ENCODE data around the gene PEX7. TPM values are rescaled to one million over a fixed set of nuclear protein-coding genes. Genes with fewer than 3 reads are reported as not detected.

Gene PEX7
- total and polyA plus RNA-seq, 2 experiments from 2014 or later, result 11.8 to 13.5 TPM

DNA sequence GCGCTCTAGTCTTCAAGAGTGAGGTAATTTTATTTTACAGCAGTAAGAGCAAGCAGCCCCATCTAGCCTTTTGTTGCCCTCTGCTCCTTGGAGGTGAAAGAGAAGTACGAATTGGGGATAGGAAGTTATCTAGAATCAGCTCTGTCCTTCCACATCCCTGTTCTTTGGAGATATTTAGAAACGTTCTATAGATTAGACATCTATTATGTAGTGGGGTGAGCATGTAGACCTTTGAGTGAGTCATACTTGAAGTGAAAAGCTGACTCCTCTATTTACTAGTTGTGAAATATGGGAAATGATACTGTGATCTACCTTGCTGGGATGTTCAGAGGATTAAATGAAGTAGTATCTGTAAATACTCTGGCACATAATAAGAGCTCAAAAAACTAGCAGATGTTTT is 63.7 kb downstream of the PEX7 start:
- peaks cover 10% of the 10 kb centered on the region; the same call in 2 of the 3 replicates for H3K4me1 Mint-ChIP-seq
- no peak for ATAC-seq
- no peak overlapping the region for H3K27ac ChIP-seq (ENCODE audit: low read depth)

More for the DNA sequence above, 63.7 kb downstream of the PEX7 start:
- Histone ChIP-seq H3K36me3 (ENCODE audit: insufficient read depth) (no peaks in the 10 kb centered on the region), H4K20me1 (replicated peaks; ENCODE audit: insufficient read depth) (no peaks in the 10 kb centered on the region), H2AFZ (no peak overlapping the region), H3K79me2 (replicated peaks; ENCODE audit: insufficient read depth) (no peaks in the 10 kb centered on the region), H3K4me2 (no peak overlapping the region), H3K4me3 (no peak overlapping the region), H3K9me2 (ENCODE audit: insufficient read depth) (no peaks in the 10 kb centered on the region), H3K4me1 (ENCODE audit: insufficient read depth) (peaks cover 3% of the 10 kb centered on the region; the same call in 1 of the 2 replicates), H3K27me3 (ENCODE audit: insufficient read depth) (no peaks in the 10 kb centered on the region), H3F3A (replicated peaks; ENCODE audit: low read depth) (no peaks in the 10 kb centered on the region)
- Mint-ChIP-seq H3K4me3 (no peak overlapping the region), H3K27ac (no peak overlapping the region), H3K27me3 (ENCODE audit: insufficient read depth, low read depth, poor library complexity) (no peaks in the 10 kb centered on the region), H3K36me3 (ENCODE audit: low read depth) (no peaks in the 10 kb centered on the region), H3K9me3 (no peaks in the 10 kb centered on the region)
- no peak for TF ChIP-seq ZNF331 (CRISPR knock-in tag; IDR thresholded peaks at IDR 0.05; ENCODE audit: low read depth)
- TF ChIP-seq EZH2phosphoT487 (IDR thresholded peaks at IDR 0.05; ENCODE audit: unreplicated experiment), result no peak
- TF ChIP-seq, protein P1, sequence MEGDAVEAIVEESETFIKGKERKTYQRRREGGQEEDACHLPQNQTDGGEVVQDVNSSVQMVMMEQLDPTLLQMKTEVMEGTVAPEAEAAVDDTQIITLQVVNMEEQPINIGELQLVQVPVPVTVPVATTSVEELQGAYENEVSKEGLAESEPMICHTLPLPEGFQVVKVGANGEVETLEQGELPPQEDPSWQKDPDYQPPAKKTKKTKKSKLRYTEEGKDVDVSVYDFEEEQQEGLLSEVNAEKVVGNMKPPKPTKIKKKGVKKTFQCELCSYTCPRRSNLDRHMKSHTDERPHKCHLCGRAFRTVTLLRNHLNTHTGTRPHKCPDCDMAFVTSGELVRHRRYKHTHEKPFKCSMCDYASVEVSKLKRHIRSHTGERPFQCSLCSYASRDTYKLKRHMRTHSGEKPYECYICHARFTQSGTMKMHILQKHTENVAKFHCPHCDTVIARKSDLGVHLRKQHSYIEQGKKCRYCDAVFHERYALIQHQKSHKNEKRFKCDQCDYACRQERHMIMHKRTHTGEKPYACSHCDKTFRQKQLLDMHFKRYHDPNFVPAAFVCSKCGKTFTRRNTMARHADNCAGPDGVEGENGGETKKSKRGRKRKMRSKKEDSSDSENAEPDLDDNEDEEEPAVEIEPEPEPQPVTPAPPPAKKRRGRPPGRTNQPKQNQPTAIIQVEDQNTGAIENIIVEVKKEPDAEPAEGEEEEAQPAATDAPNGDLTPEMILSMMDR (conservative IDR thresholded peaks at IDR 0.05; ENCODE audit: low read depth in 2 of 2), result no peak
- TF ChIP-seq POLR2AphosphoS5 (IDR thresholded peaks at IDR 0.05; ENCODE audit: low read depth), result no peak
- TF ChIP-seq ZNF114 (CRISPR knock-in tag; IDR thresholded peaks at IDR 0.05), result no peak
- no peak for TF ChIP-seq JUNB (IDR thresholded peaks at IDR 0.05; ENCODE audit: unreplicated experiment)
- TF ChIP-seq, protein P2, sequence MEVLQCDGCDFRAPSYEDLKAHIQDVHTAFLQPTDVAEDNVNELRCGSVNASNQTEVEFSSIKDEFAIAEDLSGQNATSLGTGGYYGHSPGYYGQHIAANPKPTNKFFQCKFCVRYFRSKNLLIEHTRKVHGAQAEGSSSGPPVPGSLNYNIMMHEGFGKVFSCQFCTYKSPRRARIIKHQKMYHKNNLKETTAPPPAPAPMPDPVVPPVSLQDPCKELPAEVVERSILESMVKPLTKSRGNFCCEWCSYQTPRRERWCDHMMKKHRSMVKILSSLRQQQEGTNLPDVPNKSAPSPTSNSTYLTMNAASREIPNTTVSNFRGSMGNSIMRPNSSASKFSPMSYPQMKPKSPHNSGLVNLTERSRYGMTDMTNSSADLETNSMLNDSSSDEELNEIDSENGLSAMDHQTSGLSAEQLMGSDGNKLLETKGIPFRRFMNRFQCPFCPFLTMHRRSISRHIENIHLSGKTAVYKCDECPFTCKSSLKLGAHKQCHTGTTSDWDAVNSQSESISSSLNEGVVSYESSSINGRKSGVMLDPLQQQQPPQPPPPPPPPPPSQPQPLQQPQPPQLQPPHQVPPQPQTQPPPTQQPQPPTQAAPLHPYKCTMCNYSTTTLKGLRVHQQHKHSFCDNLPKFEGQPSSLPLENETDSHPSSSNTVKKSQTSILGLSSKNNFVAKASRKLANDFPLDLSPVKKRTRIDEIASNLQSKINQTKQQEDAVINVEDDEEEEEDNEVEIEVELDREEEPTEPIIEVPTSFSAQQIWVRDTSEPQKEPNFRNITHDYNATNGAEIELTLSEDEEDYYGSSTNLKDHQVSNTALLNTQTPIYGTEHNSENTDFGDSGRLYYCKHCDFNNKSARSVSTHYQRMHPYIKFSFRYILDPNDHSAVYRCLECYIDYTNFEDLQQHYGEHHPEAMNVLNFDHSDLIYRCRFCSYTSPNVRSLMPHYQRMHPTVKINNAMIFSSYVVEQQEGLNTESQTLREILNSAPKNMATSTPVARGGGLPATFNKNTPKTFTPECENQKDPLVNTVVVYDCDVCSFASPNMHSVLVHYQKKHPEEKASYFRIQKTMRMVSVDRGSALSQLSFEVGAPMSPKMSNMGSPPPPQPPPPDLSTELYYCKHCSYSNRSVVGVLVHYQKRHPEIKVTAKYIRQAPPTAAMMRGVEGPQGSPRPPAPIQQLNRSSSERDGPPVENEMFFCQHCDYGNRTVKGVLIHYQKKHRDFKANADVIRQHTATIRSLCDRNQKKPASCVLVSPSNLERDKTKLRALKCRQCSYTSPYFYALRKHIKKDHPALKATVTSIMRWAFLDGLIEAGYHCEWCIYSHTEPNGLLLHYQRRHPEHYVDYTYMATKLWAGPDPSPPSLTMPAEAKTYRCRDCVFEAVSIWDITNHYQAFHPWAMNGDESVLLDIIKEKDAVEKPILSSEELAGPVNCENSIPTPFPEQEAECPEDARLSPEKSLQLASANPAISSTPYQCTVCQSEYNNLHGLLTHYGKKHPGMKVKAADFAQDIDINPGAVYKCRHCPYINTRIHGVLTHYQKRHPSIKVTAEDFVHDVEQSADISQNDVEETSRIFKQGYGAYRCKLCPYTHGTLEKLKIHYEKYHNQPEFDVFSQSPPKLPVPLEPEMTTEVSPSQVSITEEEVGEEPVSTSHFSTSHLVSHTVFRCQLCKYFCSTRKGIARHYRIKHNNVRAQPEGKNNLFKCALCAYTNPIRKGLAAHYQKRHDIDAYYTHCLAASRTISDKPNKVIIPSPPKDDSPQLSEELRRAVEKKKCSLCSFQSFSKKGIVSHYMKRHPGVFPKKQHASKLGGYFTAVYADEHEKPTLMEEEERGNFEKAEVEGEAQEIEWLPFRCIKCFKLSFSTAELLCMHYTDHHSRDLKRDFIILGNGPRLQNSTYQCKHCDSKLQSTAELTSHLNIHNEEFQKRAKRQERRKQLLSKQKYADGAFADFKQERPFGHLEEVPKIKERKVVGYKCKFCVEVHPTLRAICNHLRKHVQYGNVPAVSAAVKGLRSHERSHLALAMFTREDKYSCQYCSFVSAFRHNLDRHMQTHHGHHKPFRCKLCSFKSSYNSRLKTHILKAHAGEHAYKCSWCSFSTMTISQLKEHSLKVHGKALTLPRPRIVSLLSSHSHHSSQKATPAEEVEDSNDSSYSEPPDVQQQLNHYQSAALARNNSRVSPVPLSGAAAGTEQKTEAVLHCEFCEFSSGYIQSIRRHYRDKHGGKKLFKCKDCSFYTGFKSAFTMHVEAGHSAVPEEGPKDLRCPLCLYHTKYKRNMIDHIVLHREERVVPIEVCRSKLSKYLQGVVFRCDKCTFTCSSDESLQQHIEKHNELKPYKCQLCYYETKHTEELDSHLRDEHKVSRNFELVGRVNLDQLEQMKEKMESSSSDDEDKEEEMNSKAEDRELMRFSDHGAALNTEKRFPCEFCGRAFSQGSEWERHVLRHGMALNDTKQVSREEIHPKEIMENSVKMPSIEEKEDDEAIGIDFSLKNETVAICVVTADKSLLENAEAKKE (CRISPR knock-in tag; IDR thresholded peaks at IDR 0.05), result no peak
- no peak for TF ChIP-seq CREB1 (CRISPR knock-in tag; IDR thresholded peaks at IDR 0.05; ENCODE audit: low read depth)
- TF ChIP-seq NANOG (IDR thresholded peaks at IDR 0.05; ENCODE audit: borderline replicate concordance), result no peak
- no peak for TF ChIP-seq STAT1 (IDR thresholded peaks at IDR 0.05; ENCODE audit: unreplicated experiment)
- DNase-seq (ENCODE audit: low spot score), result no peak
